Measurements from ENCODE around the gene DDX49.
"Not testable (repeated sequence)": the region's sequence is repeated elsewhere in the genome, so short reads cannot be mapped to it uniquely, and the experiment has no call there.

DDX49 gene

GRCh38 chr19:18895824-18896341 lies 23.6 kb upstream of the DDX49 start, which contains the start of gene CERS1:
Gene CERS1 (minus strand): TSS chr19:18896158. CDS start chr19:18896072, 86 bp downstream.
- DNase-seq (ENCODE audit: low read depth in 2 of 2) = no peak

GRCh38 chr19:18896421-18896841 lies 23.1 kb upstream of the DDX49 start:
- DNase-seq (ENCODE audit: low read depth in 2 of 2) = no peak

GRCh38 chr19:18897094-18898029 lies 22.2 kb upstream of the DDX49 start:
- DNase-seq (ENCODE audit: low read depth in 2 of 2) = no peak

GRCh38 chr19:18898081-18898606 lies 21.4 kb upstream of the DDX49 start:
- DNase-seq (ENCODE audit: low read depth in 2 of 2) = no peak

- no peak for DNase-seq (ENCODE audit: low read depth in 2 of 2)
These were observed 20.7 kb upstream of the DDX49 start for GRCh38 chr19:18898607-18899408.

GRCh38 chr19:18899624-18900560 lies 19.6 kb upstream of the DDX49 start:
- DNase-seq (ENCODE audit: low read depth in 2 of 2) = no peak

GRCh38 chr19:18900700-18901481 lies 18.6 kb upstream of the DDX49 start:
- DNase-seq (ENCODE audit: low read depth in 2 of 2) = no peak

GRCh38 chr19:18901491-18901890 lies 18.0 kb upstream of the DDX49 start:
- no peak for DNase-seq (ENCODE audit: low read depth in 2 of 2)

- DNase-seq (ENCODE audit: low read depth in 2 of 2) = not testable (repeated sequence)
These were observed 17.0 kb upstream of the DDX49 start for GRCh38 chr19:18902519-18902918.

GRCh38 chr19:18903156-18904037 lies 16.1 kb upstream of the DDX49 start:
- DNase-seq (ENCODE audit: low read depth in 2 of 2) = no peak

GRCh38 chr19:18904334-18905057 lies 15.0 kb upstream of the DDX49 start:
- DNase-seq (ENCODE audit: low read depth in 2 of 2) = no peak

GRCh38 chr19:18905058-18905456 lies 14.5 kb upstream of the DDX49 start:
- no peak for DNase-seq (ENCODE audit: low read depth in 2 of 2)

- DNase-seq (ENCODE audit: low read depth in 2 of 2) = no peak
These were observed 13.8 kb upstream of the DDX49 start for GRCh38 chr19:18905513-18906236.

GRCh38 chr19:18906605-18907519 lies 12.7 kb upstream of the DDX49 start:
- DNase-seq (ENCODE audit: low read depth in 2 of 2) = no peak

- DNase-seq (ENCODE audit: low read depth in 2 of 2) = no peak
These were observed 10.4 kb upstream of the DDX49 start for GRCh38 chr19:18908917-18909619.

- no peak for DNase-seq (ENCODE audit: low read depth in 2 of 2)
These were observed 9.5 kb upstream of the DDX49 start for GRCh38 chr19:18910010-18910409.
